Esophagus muscularis mucosa (tissue), 4 donors: ENCODE data around the gene DUSP10. TPM values are rescaled to one million over a fixed set of nuclear protein-coding genes. Genes with fewer than 3 reads are reported as not detected.

Source experiments
- DNase-seq: peaks from one replicate; pipeline ENCODE4 v3.0.0-alpha.2; 2017; ENCODE audit errors: extremely low spot score
- H3K27ac ChIP-seq, 4 donors: fragments of 200-600 bp; sonication (generic); replicated peaks in 1 of 4; 1 replicate in 3 of 4; 2 replicates in 1 of 4; pipeline ENCODE4 v1.5.1; 2016 to 2019; ENCODE audit warnings: mild to moderate bottlenecking in 1 of 4
- H3K27me3 ChIP-seq, 4 donors: fragments of 200-600 bp; sonication (generic); one replicate each; pipeline versions ENCODE4 v1.5.1 to v1.6.0; 2016 to 2019
- H3K36me3 ChIP-seq, 4 donors: fragments of 200-600 bp; sonication (generic); one replicate each; pipeline ENCODE4 v1.5.1; 2016 to 2019
- H3K4me1 ChIP-seq, 4 donors: fragments of 200-600 bp; sonication (generic); one replicate each; pipeline ENCODE4 v1.5.1; 2016 to 2019
- H3K4me3 ChIP-seq, 4 donors: fragments of 200-600 bp; sonication (generic); 1 replicate in 2 of 4; 2 replicates in 2 of 4; pipeline ENCODE4 v1.5.1; 2016 to 2019; ENCODE audit warnings: mild to moderate bottlenecking in 4 of 4, moderate library complexity in 1 of 4
- H3K9me3 ChIP-seq, 4 donors: fragments of 200-600 bp; sonication (generic); 1 replicate in 3 of 4; 2 replicates in 1 of 4; pipeline ENCODE4 v1.5.1; 2016 to 2019
- CTCF ChIP-seq, 3 experiments: fragments of 200-600 bp in 2 of 3; fragments of 450-650 bp in 1 of 3; sonication (generic) in 2 of 3; IDR thresholded peaks; one replicate each; pipeline ENCODE4 v1.5.1; 2017 to 2019; ENCODE audit warnings: antibody characterized with exemption in 3 of 3, mild to moderate bottlenecking in 2 of 3, moderate library complexity in 1 of 3
- EP300 ChIP-seq: sonication (generic); formaldehyde crosslinking; IDR thresholded peaks from one replicate; pipeline ENCODE4 v1.6.1; 2017; ENCODE audit warnings: antibody characterized with exemption
- POLR2A ChIP-seq: fragments of 450-650 bp; IDR thresholded peaks from one replicate; pipeline ENCODE4 v1.6.1; 2017; ENCODE audit warnings: antibody characterized with exemption, moderate library complexity, mild to moderate bottlenecking, low read depth
- POLR2AphosphoS5 ChIP-seq, 2 donors: sonication (generic); formaldehyde crosslinking; IDR thresholded peaks; one replicate each; pipeline ENCODE4 v1.6.1; 2017; ENCODE audit warnings: antibody characterized with exemption in 2 of 2
- whole genome bisulfite sequencing: methylation state at CpG from one replicate; pipeline ENCODE4 v1.1.5; 2018; 5-methylcytosine and 5-hydroxymethylcytosine counted together
- intact Hi-C: fragments of 100-400 bp; cut with DNase I; formaldehyde crosslinking; loops from one replicate; pipeline ENCODE4 v1.15.1; 2023
- total RNA-seq, 4 donors: library from RNA; depleted of rRNA; stranded (reverse); fragments of >200 nt; gene quantifications; one replicate each; pipeline versions ENCODE4 v1.1.0 to v1.2.1, GENCODE V29; 2016

The DUSP10 gene
- total RNA-seq, 4 donors from 2014 or later = 5.5 to 13.1 (median 8.6) TPM

DNA sequence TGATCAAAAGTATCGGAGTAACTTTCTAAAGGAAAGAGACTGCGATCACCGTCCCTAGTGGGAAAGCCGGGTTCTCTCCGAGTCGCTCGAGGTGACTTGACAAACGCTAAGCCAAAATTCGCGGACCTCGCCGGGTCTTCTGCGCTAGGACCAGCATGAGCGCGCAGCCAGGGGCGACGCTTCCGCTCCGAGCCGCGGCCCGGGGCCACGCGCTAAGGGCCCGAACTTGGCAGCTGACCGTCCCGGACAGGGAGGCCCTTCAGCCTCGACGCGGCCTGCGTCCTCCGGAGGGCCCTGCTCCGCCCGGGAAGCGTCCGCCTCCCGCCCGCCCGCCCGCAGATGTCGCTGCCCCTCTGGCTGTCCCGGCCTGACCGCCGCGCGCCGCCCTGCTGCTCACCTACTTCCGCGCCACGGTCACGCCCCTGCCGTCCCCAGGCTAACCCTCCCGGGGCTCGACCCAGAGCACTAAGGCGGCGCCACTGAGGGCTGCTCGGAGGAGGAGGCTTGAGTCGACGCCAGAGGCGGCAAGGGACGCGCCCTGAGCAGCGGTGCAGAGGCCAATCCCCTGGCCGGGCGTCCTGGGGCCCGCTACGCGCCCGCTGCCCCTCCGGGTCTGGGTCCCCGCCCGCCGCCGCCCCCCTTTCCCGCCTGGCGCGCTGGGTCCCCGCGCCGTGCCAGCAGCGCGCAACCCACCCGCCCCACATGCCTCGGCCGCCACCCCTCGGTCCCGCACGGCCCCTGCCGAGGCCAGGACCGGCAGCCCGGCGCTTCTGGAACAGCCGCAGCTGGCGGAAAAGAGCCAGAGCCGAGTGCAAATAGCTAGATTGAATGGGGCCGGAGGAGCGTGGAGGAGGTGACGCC, 896 bp upstream of the DUSP10 start:
- intact Hi-C loops = loop anchor here (10.0 kb wide), 2 partner anchors 128 to 268 kb away; no protein-coding TSS in a partner anchor
- DNase-seq = peak; percentile 94

GRCh38 chr1:221740993-221741702, 741 bp downstream of the DUSP10 start:
- intact Hi-C loops = loop anchor here (10.0 kb wide), 2 partner anchors 126 to 266 kb away; no protein-coding TSS in a partner anchor
- peak overlapping the region; percentile 88 to 99 (median 96) for H3K27ac ChIP-seq
- WGBS = under 1% methylated on average over 35 of the region's 36 CpGs
- DNase-seq = peak; percentile 81
- peaks cover 0 to 6% (median 2%) of the 10 kb centered on the region in 4 donors for H3K36me3 ChIP-seq
- H3K9me3 ChIP-seq = no peaks in the 10 kb centered on the region
- TF ChIP-seq POLR2AphosphoS5 (IDR thresholded peaks at IDR 0.05) (peak in 1 of 2 donors; percentile 0), CTCF (IDR thresholded peaks at IDR 0.05) (no peak), POLR2A (no peak), EP300 (no peak)
- H3K27me3 ChIP-seq = no peaks in the 10 kb centered on the region
- H3K4me3 ChIP-seq = peak overlapping the region; percentile 63 to 91 (median 70)
- H3K4me1 ChIP-seq = peaks cover 25 to 57% (median 51%) of the 10 kb centered on the region in 4 donors

More for the DNA sequence above, 896 bp upstream of the DUSP10 start:
- Histone ChIP-seq H3K9me3 (no peaks in the 10 kb centered on the region), H3K27me3 (no peaks in the 10 kb centered on the region), H3K4me1 (peaks cover 20 to 41% (median 35%) of the 10 kb centered on the region in 4 donors), H3K4me3 (peak overlapping the region; percentile 63 to 91 (median 70)), H3K36me3 (peaks cover 0 to 6% (median 2%) of the 10 kb centered on the region in 4 donors), H3K27ac (peak overlapping the region; percentile 93 to 99 (median 98))
- no peak for TF ChIP-seq EP300
- TF ChIP-seq CTCF (IDR thresholded peaks at IDR 0.05) = peak in 2 of 3 experiments; percentile 13 to 34
- TF ChIP-seq POLR2AphosphoS5 (IDR thresholded peaks at IDR 0.05) = peak in 1 of 2 donors; percentile 73
- no peak for TF ChIP-seq POLR2A
- WGBS = 5% methylated on average over 4 of the region's 98 CpGs

- Histone ChIP-seq H3K36me3 (peaks cover 0 to 6% (median 2%) of the 10 kb centered on the region in 4 donors), H3K27ac (peak overlapping the region; percentile 88 to 99 (median 96)), H3K4me1 (peaks cover 27 to 64% (median 58%) of the 10 kb centered on the region in 4 donors), H3K27me3 (no peaks in the 10 kb centered on the region), H3K9me3 (no peaks in the 10 kb centered on the region), H3K4me3 (peak overlapping the region; percentile 63 to 91 (median 70))
- 17% methylated on average over 11 of the region's 11 CpGs for WGBS
- TF ChIP-seq POLR2AphosphoS5 (IDR thresholded peaks at IDR 0.05) = peak in 1 of 2 donors; percentile 8
- no peak for TF ChIP-seq EP300
- TF ChIP-seq CTCF (IDR thresholded peaks at IDR 0.05) = no peak
- TF ChIP-seq POLR2A = no peak
- intact Hi-C loops = loop anchor here (10.0 kb wide), 2 partner anchors 126 to 266 kb away; no protein-coding TSS in a partner anchor
- DNase-seq = peak; percentile 77
Observed at GRCh38 chr1:221740369-221740992, 1.4 kb downstream of the DUSP10 start.

DNA sequence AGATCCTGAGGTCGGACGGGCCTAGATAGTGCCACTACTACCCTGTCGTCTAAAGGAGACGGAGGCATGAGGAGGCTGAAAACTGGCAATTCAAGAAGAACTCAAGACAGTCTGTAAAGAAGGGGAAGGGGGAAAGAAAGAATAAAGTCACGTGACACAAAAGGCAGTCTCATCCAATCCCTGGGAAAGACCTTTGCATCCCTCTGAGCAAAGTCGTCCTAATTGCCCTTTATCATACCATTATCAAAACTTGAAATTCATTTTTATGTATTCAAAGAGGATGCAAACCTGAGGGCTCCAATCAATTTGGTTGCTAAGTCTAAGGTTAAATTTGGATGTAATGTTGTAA, 2.2 kb downstream of the DUSP10 start:
- peak overlapping the region in 1 of 4 donors; percentile 98 for H3K27ac ChIP-seq
- no peak for TF ChIP-seq EP300
- no peak for TF ChIP-seq CTCF (IDR thresholded peaks at IDR 0.05)
- TF ChIP-seq POLR2A = no peak
- no peak for TF ChIP-seq POLR2AphosphoS5 (IDR thresholded peaks at IDR 0.05)
- WGBS = 90% methylated on average over 6 of the region's 6 CpGs
- peaks cover 0 to 6% (median 2%) of the 10 kb centered on the region in 4 donors for H3K36me3 ChIP-seq
- H3K4me1 ChIP-seq = peaks cover 27 to 72% (median 66%) of the 10 kb centered on the region in 4 donors
- peak overlapping the region in 1 of 4 donors; percentile 63 for H3K4me3 ChIP-seq
- intact Hi-C loops = loop anchor here (10.0 kb wide), 2 partner anchors 125 to 265 kb away; no protein-coding TSS in a partner anchor
- peak; percentile 75 for DNase-seq
- H3K9me3 ChIP-seq = no peaks in the 10 kb centered on the region
- H3K27me3 ChIP-seq = no peaks in the 10 kb centered on the region
